ENCODE data around the gene FOXK1.
"Not testable (repeated sequence)": the region's sequence is repeated elsewhere in the genome, so short reads cannot be mapped to it uniquely, and the experiment has no call there.

FOXK1 gene

DNA sequence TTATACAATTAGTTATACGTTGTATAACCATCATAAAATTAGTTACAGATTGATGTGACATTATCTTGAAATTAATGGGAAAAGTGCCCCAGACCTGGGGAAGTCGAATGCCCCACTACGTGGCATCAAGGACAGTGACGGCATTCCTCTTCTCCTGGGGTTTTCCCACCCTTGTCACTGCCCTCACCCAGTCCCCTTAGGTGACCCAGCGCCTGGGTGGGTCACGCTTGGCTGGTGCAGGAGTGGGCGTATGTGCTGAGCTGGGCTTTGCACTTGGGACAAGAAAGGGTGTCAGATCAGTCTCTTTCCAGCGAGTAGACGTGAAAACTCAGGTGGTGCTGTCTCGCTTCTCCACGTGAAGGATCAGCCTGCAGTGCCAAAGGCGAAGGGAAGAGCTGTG is 7.6 kb downstream of the FOXK1 start:
- Histone ChIP-seq H3K36me3 (ENCODE audit: insufficient read depth, low read length) (peaks cover 2% of the 10 kb centered on the region), H3K27me3 (ENCODE audit: control insufficient read depth, insufficient read depth, low read length) (no peaks in the 10 kb centered on the region), H3K9ac (ENCODE audit: low read depth, low read length) (peak overlapping the region; percentile 30), H3K9me3 (replicated peaks; ENCODE audit: low read length) (no peaks in the 10 kb centered on the region), H3K4me2 (ENCODE audit: low read length) (peak overlapping the region; percentile 86), H3K4me3 (ENCODE audit: low read length) (peak overlapping the region; percentile 55), H3K4me1 (ENCODE audit: control insufficient read depth, insufficient read depth, low read length) (peaks cover 52% of the 10 kb centered on the region)

DNA sequence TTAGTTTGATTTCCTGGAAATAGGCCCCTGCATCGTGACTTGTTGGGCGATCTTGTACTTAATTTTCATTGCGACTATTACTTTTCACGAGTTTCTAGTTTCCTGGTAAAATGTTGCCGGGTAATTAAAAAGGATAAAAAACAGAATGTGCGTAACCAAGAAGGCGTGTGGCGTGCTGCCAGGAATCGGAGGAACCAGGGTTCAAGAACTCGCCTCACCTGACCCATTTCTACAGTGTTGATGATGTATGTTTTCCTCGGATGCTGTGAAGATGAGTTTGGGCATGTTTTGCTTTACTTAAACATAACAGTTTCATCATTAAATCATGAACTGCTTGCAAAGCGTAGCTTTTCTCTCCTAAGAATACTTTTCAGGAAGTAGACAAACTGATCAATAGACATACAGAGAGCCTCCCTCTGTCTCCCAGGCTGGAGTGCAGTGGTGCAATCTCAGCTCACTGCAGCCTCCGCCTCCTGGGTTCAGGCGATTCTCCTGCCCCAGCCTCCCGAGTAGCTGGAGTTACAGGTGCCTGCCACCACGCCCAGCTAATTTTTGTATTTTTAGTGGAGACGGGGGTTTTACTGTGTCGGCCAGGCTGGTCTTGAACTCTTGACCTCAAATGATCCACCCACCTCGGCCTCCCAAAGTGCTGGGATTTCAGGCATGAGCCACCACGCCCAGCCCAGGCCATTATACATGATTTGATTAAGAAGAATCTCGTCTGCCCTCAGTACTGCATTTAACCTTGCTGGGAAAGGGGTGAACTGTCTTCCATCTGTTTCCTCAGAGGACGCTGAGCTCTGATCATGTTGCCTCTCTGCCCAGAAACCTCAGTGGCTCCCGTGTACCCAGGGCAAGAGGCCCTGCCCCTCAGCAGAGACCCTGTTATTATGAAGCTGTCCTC is 9.1 kb downstream of the FOXK1 start:
- Histone ChIP-seq H3K9ac (ENCODE audit: low read depth, low read length) (no peak overlapping the region), H3K36me3 (ENCODE audit: insufficient read depth, low read length) (no peaks in the 10 kb centered on the region), H3K4me1 (ENCODE audit: control insufficient read depth, insufficient read depth, low read length) (peaks cover 56% of the 10 kb centered on the region), H3K4me2 (ENCODE audit: low read length) (no peak overlapping the region), H3K27me3 (ENCODE audit: control insufficient read depth, insufficient read depth, low read length) (no peaks in the 10 kb centered on the region), H3K4me3 (ENCODE audit: low read length) (no peak overlapping the region), H3K9me3 (replicated peaks; ENCODE audit: low read length) (no peaks in the 10 kb centered on the region)

DNA sequence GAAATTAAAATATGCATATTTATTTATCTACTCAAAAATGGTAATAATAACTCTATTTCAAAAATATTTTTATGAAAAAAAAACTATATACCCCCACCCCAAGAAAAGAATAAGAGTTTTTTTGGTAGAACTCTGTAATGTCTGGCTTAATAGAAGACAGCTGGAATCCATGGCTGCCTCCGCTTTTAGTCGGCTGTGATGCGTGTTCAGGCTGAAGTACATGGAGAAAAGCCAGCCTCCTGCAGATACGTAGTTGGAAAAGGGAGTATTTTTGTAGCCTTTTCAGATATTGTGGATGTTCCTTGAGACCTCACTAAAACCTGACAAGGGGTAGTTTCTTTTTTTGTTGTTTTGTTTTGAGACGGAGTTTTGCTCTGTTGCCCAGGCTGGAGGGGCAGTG is 10.0 kb downstream of the FOXK1 start:
- peaks cover 56% of the 10 kb centered on the region for H3K4me1 ChIP-seq (ENCODE audit: control insufficient read depth, insufficient read depth, low read length)
- H3K4me2 ChIP-seq (ENCODE audit: low read length) = peak overlapping the region; percentile 21
- H3K27me3 ChIP-seq (ENCODE audit: control insufficient read depth, insufficient read depth, low read length) = no peaks in the 10 kb centered on the region
- H3K36me3 ChIP-seq (ENCODE audit: insufficient read depth, low read length) = no peaks in the 10 kb centered on the region
- H3K4me3 ChIP-seq (ENCODE audit: low read length) = no peak overlapping the region
- no peak overlapping the region for H3K9ac ChIP-seq (ENCODE audit: low read depth, low read length)
- no peaks in the 10 kb centered on the region for H3K9me3 ChIP-seq (replicated peaks; ENCODE audit: low read length)

DNA sequence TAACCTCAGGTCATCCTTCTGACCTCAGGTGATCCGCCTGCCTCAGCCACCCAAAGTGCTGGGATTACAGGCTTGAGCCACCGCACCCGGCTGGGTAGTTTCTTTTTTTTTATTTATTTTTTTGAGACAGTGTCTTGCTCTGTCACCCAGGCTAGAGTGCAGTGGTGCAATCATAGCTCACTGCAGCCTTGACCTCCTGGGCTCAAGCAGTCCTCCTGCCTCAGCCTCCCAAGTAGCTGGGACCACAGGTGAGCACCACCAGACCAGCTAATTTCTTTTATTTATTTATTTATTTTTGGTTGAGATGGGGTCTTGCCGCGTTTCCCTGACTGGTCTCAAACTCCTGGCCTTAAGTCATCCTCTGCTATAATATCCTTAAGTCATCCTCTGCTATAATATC is 10.5 kb downstream of the FOXK1 start:
- H3K4me3 ChIP-seq (ENCODE audit: low read length); H3K9me3 ChIP-seq (replicated peaks; ENCODE audit: low read length); H3K36me3 ChIP-seq (ENCODE audit: insufficient read depth, low read length); H3K9ac ChIP-seq (ENCODE audit: low read depth, low read length); H3K4me2 ChIP-seq (ENCODE audit: low read length); H3K27me3 ChIP-seq (ENCODE audit: control insufficient read depth, insufficient read depth, low read length): not testable (repeated sequence)
- peaks cover 56% of the 10 kb centered on the region for H3K4me1 ChIP-seq (ENCODE audit: control insufficient read depth, insufficient read depth, low read length)

DNA sequence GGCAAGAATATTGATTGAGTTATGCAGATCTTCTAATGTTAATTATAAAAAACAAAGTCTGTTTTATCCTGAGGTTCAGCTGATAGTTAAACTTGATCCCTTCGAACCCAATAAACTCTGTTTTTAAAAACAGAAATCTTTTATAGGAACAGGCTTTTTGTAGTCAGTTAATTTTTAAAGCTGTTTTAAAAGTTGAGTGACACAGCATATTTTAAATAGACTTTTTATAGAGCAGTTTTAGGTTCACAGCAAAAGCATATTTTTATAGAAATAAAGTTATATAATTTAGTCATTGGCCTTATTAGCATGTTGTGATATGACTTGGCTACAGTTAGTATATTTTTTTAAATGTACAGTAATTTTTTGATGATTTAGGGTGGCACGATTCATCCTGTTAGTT is 11.1 kb downstream of the FOXK1 start:
- Histone ChIP-seq H3K4me2 (ENCODE audit: low read length) (no peak overlapping the region), H3K9ac (ENCODE audit: low read depth, low read length) (no peak overlapping the region), H3K4me3 (ENCODE audit: low read length) (no peak overlapping the region), H3K4me1 (ENCODE audit: control insufficient read depth, insufficient read depth, low read length) (peaks cover 56% of the 10 kb centered on the region), H3K36me3 (ENCODE audit: insufficient read depth, low read length) (no peaks in the 10 kb centered on the region), H3K9me3 (replicated peaks; ENCODE audit: low read length) (no peaks in the 10 kb centered on the region), H3K27me3 (ENCODE audit: control insufficient read depth, insufficient read depth, low read length) (no peaks in the 10 kb centered on the region)

DNA sequence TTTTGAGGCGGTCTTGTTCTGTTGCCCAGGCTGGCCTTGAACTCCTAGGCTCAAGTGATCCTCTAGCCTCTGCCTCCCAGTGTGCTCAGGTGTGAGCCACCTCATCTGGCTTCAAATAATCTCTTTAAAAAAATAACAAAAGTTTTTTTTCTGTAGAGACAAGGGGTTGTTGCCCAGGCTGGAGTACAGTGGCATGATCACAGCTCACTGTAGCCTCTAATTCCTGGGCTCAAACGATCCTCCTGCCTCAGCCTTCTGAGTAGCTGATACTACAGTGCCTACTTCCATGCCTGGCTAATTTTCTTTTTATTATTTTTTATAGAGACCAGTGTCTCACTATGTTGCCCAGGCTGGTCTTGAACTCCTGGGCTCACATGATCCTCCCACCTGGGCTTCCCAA is 11.7 kb downstream of the FOXK1 start:
- Histone ChIP-seq H3K4me1 (ENCODE audit: control insufficient read depth, insufficient read depth, low read length) (peaks cover 56% of the 10 kb centered on the region), H3K36me3 (ENCODE audit: insufficient read depth, low read length) (no peaks in the 10 kb centered on the region), H3K4me3 (ENCODE audit: low read length) (no peak overlapping the region), H3K9ac (ENCODE audit: low read depth, low read length) (peak overlapping the region; percentile 43), H3K4me2 (ENCODE audit: low read length) (no peak overlapping the region), H3K27me3 (ENCODE audit: control insufficient read depth, insufficient read depth, low read length) (no peaks in the 10 kb centered on the region), H3K9me3 (replicated peaks; ENCODE audit: low read length) (no peaks in the 10 kb centered on the region)

DNA sequence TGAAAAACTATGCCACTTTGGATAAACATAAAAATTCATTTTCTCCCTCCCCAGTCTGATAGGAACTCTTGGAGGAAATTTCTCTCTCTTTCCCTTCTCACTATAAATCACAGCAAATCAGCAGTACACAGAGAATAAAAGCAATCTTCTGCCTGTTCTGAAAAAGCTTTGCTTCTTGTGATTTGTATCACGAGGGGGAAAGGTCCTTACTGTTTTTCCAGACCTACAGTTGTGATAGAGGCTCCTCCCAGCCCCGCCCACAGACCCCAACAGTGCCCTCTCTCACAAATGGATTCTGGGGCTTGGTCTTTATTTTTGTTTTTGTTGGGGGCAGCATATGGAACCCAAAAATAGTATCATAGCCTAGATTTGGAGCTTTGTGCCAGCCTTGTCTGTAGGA is 12.2 kb downstream of the FOXK1 start:
- Histone ChIP-seq H3K4me3 (ENCODE audit: low read length) (peak overlapping the region; percentile 4), H3K4me2 (ENCODE audit: low read length) (peak overlapping the region; percentile 64), H3K9ac (ENCODE audit: low read depth, low read length) (peak overlapping the region; percentile 43), H3K9me3 (replicated peaks; ENCODE audit: low read length) (no peaks in the 10 kb centered on the region), H3K4me1 (ENCODE audit: control insufficient read depth, insufficient read depth, low read length) (peaks cover 54% of the 10 kb centered on the region), H3K36me3 (ENCODE audit: insufficient read depth, low read length) (no peaks in the 10 kb centered on the region), H3K27me3 (ENCODE audit: control insufficient read depth, insufficient read depth, low read length) (no peaks in the 10 kb centered on the region)

DNA sequence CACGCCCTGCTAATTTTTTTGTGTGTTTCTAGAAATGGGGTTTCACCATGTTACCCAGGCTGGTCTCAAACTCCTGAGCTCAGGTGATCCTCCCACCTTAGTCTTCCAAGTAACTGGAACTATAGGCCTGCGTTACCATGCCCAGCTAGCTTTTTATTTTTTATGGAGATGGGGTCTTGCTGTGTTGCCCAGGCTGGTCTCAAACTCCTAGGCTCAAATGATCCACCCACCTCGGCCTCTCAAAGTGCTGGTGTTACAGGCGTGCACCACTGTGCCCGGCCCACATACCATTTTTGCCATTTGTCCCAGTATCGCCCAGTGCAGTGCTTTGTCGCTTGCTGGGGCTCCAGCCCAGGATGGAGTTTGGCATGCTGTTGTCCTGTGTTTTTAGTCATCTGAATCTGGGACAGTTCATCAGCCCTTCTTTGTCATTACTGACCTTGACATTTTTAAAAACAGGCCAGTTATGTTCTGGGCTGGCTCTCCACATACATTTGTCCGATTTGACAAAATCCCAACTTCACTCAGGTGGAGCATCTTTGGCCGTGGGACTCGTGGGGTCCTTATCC is 16.7 kb downstream of the FOXK1 start:
- Histone ChIP-seq H3K9ac (ENCODE audit: low read depth, low read length) (no peak overlapping the region), H3K27me3 (ENCODE audit: control insufficient read depth, insufficient read depth, low read length) (no peaks in the 10 kb centered on the region), H3K9me3 (replicated peaks; ENCODE audit: low read length) (no peaks in the 10 kb centered on the region), H3K4me2 (ENCODE audit: low read length) (no peak overlapping the region), H3K36me3 (ENCODE audit: insufficient read depth, low read length) (no peaks in the 10 kb centered on the region), H3K4me1 (ENCODE audit: control insufficient read depth, insufficient read depth, low read length) (peaks cover 17% of the 10 kb centered on the region), H3K4me3 (ENCODE audit: low read length) (no peak overlapping the region)

DNA sequence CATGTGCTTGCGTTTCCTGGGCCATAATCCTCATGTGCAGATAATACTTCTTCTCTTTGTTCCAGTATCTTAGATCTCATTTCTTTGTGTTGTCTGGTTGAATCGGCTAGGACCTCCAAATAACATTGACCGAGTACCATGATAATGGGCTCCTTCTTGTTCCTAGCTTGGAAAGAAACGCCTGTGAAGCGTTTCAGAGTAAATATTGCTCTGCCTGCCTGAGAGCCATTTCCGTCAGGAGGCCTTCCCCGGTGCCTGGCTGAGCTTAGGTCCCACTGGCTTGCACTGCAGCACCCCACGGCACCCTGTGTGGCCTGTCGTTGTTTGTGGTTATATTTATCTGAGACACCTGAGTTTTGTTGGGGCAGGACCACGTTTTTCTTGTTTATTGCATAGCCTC is 17.7 kb downstream of the FOXK1 start:
- Histone ChIP-seq H3K36me3 (ENCODE audit: insufficient read depth, low read length) (no peaks in the 10 kb centered on the region), H3K9ac (ENCODE audit: low read depth, low read length) (no peak overlapping the region), H3K4me3 (ENCODE audit: low read length) (no peak overlapping the region), H3K4me2 (ENCODE audit: low read length) (no peak overlapping the region), H3K9me3 (replicated peaks; ENCODE audit: low read length) (no peaks in the 10 kb centered on the region), H3K4me1 (ENCODE audit: control insufficient read depth, insufficient read depth, low read length) (peaks cover 6% of the 10 kb centered on the region), H3K27me3 (ENCODE audit: control insufficient read depth, insufficient read depth, low read length) (no peaks in the 10 kb centered on the region)

DNA sequence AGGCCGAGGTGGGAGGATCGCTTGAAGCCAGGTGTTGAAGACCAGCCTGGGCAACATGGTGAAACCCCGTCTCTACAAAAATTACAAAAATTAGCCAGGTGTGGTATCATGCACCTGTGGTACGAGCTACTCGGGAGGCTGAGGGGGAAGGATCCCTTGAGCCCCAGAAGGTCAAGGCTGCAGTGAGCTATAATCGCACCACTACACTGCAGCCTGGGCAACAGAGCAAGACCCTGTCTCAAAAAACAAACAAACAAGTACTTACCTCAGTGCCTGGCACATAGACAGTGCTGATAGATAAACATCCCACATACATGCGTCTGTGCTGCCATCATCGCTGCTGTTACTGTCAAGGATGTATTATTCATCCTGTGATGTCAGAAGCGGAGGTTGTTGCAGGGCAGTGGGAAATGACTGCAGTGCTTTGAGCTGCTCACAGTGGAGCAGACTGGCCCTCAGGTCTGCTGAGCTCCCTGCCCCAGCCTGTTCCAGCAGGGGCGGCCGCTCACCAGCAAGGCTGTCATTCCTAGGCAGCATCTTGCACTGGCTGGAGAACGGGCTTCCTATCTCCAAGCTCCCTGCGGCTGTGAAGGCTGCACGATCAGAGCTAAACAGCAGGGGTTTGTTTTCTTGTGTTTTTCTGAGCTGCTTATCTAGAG is 18.6 kb downstream of the FOXK1 start:
- Histone ChIP-seq H3K9me3 (replicated peaks; ENCODE audit: low read length) (no peaks in the 10 kb centered on the region), H3K9ac (ENCODE audit: low read depth, low read length) (no peak overlapping the region), H3K4me1 (ENCODE audit: control insufficient read depth, insufficient read depth, low read length) (no peaks in the 10 kb centered on the region), H3K4me2 (ENCODE audit: low read length) (no peak overlapping the region), H3K36me3 (ENCODE audit: insufficient read depth, low read length) (no peaks in the 10 kb centered on the region), H3K4me3 (ENCODE audit: low read length) (no peak overlapping the region), H3K27me3 (ENCODE audit: control insufficient read depth, insufficient read depth, low read length) (no peaks in the 10 kb centered on the region)

DNA sequence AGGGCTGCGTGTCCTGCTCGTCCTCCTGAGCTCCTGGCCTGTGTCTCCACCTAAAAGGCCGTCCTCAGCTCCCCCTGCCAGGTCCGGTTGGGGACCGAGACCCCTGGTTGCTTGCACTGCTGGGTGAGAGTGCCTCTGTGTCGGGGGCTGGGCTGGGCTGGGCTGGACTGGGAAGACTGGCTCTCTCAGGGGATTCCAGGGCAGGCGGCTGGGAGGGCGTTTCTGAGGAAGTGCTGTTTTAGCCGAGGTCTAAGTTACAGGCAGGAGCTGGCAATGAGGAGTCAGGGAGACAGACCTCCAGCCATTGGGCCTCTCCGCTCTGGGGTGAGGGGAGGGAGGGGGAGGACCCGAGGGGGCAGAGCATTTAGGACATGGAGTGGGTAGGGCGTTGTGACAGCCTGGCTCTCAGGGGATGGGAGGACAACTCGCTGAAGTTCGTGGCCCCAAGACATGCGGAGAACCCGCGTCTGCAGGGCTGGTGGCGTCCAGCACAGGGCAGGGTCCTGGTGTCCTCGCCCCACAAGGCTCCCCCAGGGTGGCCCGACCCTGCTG is 20.9 kb downstream of the FOXK1 start:
- Histone ChIP-seq H3K36me3 (ENCODE audit: insufficient read depth, low read length) (no peaks in the 10 kb centered on the region), H3K9ac (ENCODE audit: low read depth, low read length) (no peak overlapping the region), H3K4me1 (ENCODE audit: control insufficient read depth, insufficient read depth, low read length) (no peaks in the 10 kb centered on the region), H3K9me3 (replicated peaks; ENCODE audit: low read length) (no peaks in the 10 kb centered on the region), H3K4me2 (ENCODE audit: low read length) (no peak overlapping the region), H3K27me3 (ENCODE audit: control insufficient read depth, insufficient read depth, low read length) (no peaks in the 10 kb centered on the region), H3K4me3 (ENCODE audit: low read length) (no peak overlapping the region)
